Neuronal stem cell (in vitro differentiated cells): Measurements from ENCODE around the gene LHX8.

Experiments
- DNase-seq: peaks from one replicate; pipeline ENCODE4 v3.0.0-alpha.2; 2013; ENCODE audit warnings: low spot score
- H2AFZ ChIP-seq: one replicate; pipeline ENCODE4 v1.6.1; 2013; ENCODE audit warnings: mild to moderate bottlenecking, low read length, inconsistent platforms
- H2AK5ac ChIP-seq: 2 replicates; pipeline ENCODE4 v1.6.1; 2013; ENCODE audit warnings: low read depth, mild to moderate bottlenecking, inconsistent platforms, low read length, moderate library complexity, mixed read lengths
- H2BK120ac ChIP-seq: 2 replicates; pipeline ENCODE4 v1.6.1; 2013; ENCODE audit warnings: low read depth, mild to moderate bottlenecking, inconsistent platforms, low read length, moderate library complexity, mixed read lengths
- H2BK12ac ChIP-seq: one replicate; pipeline ENCODE4 v1.6.1; 2013; ENCODE audit warnings: low read length, inconsistent platforms
- H2BK15ac ChIP-seq: 2 replicates; pipeline ENCODE4 v1.6.1; 2013; ENCODE audit warnings: mild to moderate bottlenecking, low read length, inconsistent platforms, mixed read lengths
- H2BK5ac ChIP-seq: one replicate; pipeline ENCODE4 v1.6.1; 2013; ENCODE audit warnings: inconsistent platforms, mild to moderate bottlenecking, low read length, moderate library complexity
- H3K14ac ChIP-seq: one replicate; pipeline ENCODE4 v1.6.1; 2013; ENCODE audit warnings: low read length, inconsistent platforms
- H3K18ac ChIP-seq: 2 replicates; pipeline ENCODE4 v1.6.1; 2013; ENCODE audit warnings: low read length, inconsistent platforms
- H3K23ac ChIP-seq: 2 replicates; pipeline ENCODE4 v1.6.1; 2013; ENCODE audit warnings: low read depth, mild to moderate bottlenecking, mixed read lengths, low read length, inconsistent platforms; ENCODE audit not compliant: poor library complexity
- H3K27ac ChIP-seq: replicated peaks from 3 replicates; pipeline ENCODE4 v1.5.1; 2013; ENCODE audit warnings: low read length, inconsistent platforms
- H3K27me3 ChIP-seq, 3 experiments: 2 replicates each; pipeline ENCODE4 v1.6.1; 2013; ENCODE audit warnings: low read length in 3 of 3, mild to moderate bottlenecking in 2 of 3, inconsistent platforms in 1 of 3, low read depth in 1 of 3, mixed read lengths in 1 of 3, moderate library complexity in 1 of 3; ENCODE audit not compliant: control insufficient read depth in 3 of 3, insufficient read depth in 3 of 3
- H3K36me3 ChIP-seq, 2 donors: replicated peaks in 1 of 2; 2 replicates each; pipeline ENCODE4 v1.6.1; 2013; ENCODE audit warnings: low read length in 2 of 2; ENCODE audit not compliant: control insufficient read depth in 2 of 2, insufficient read depth in 2 of 2
- H3K4ac ChIP-seq: 2 replicates; pipeline ENCODE4 v1.6.1; 2013; ENCODE audit warnings: inconsistent platforms, mild to moderate bottlenecking, low read length, moderate library complexity
- H3K4me1 ChIP-seq, 2 donors: 1 replicate in 1 of 2; 2 replicates in 1 of 2; pipeline ENCODE4 v1.6.1; 2013; ENCODE audit warnings: low read length in 2 of 2, low read depth in 1 of 2; ENCODE audit not compliant: control insufficient read depth in 2 of 2, insufficient read depth in 1 of 2
- H3K4me2 ChIP-seq: one replicate; pipeline ENCODE4 v1.6.1; 2013; ENCODE audit warnings: mild to moderate bottlenecking, low read length, inconsistent platforms; ENCODE audit not compliant: insufficient read depth, poor library complexity, severe bottlenecking
- H3K4me3 ChIP-seq, 2 donors: 2 replicates each; pipeline ENCODE4 v1.5.1; 2013; ENCODE audit warnings: low read length in 2 of 2, mild to moderate bottlenecking in 2 of 2, inconsistent platforms in 1 of 2, moderate library complexity in 1 of 2
- H3K79me1 ChIP-seq: one replicate; pipeline ENCODE4 v1.6.1; 2013; ENCODE audit warnings: low read depth, mild to moderate bottlenecking, inconsistent platforms, low read length, moderate library complexity
- H3K9ac ChIP-seq: one replicate; pipeline ENCODE4 v1.6.1; 2013; ENCODE audit warnings: mild to moderate bottlenecking, low read depth, low read length, inconsistent platforms; ENCODE audit not compliant: poor library complexity
- H3K9me3 ChIP-seq, 2 donors: replicated peaks in 1 of 2; 2 replicates each; pipeline versions ENCODE3 to v1.6.1; 2013; ENCODE audit warnings: low read length in 2 of 2, mild to moderate bottlenecking in 2 of 2, inconsistent platforms in 1 of 2, low read depth in 1 of 2, mixed read lengths in 1 of 2, moderate library complexity in 1 of 2; ENCODE audit not compliant: control insufficient read depth in 2 of 2, insufficient read depth in 1 of 2
- H4K8ac ChIP-seq: one replicate; pipeline ENCODE4 v1.6.1; 2013; ENCODE audit warnings: low read depth, mild to moderate bottlenecking, inconsistent platforms, low read length, moderate library complexity
- H4K91ac ChIP-seq: one replicate; pipeline ENCODE4 v1.6.1; 2013; ENCODE audit warnings: low read length, low read depth, mild to moderate bottlenecking, inconsistent platforms; ENCODE audit not compliant: poor library complexity
- WGBS, 2 donors: extraction: QIAGEN DNeasy Blood & Tissue Kit; methylation state at CpG; one replicate each; pipeline ENCODE4 v1.1.7; 2013; ENCODE audit warnings: missing lambda C conversion rate in 2 of 2, mixed read lengths in 1 of 2; ENCODE audit not compliant: insufficient read length in 2 of 2, insufficient replicate concordance in 1 of 2; ENCODE audit errors: extremely low coverage in 2 of 2; 5-methylcytosine and 5-hydroxymethylcytosine counted together

The LHX8 gene

GRCh38 chr1:75188892-75189291, 54.7 kb downstream of the LHX8 start:
- H2AFZ ChIP-seq: no peak overlapping the region
- H2BK15ac ChIP-seq: no peak overlapping the region
- H3K36me3 ChIP-seq: no peaks in the 10 kb centered on the region
- no CpG with 5 or more reads among the region's 1 CpG for WGBS, 2 donors
- no peak overlapping the region for H3K27ac ChIP-seq
- DNase-seq: no peak
- no peak overlapping the region for H3K23ac ChIP-seq
- no peak overlapping the region for H4K8ac ChIP-seq
- H3K4me1 ChIP-seq: no peaks in the 10 kb centered on the region
- no peak overlapping the region for H3K14ac ChIP-seq
- H3K4ac ChIP-seq: no peak overlapping the region
- no peak overlapping the region for H3K9ac ChIP-seq
- no peak overlapping the region for H3K18ac ChIP-seq
- H3K4me2 ChIP-seq: no peak overlapping the region
- H2AK5ac ChIP-seq: no peak overlapping the region
- H4K91ac ChIP-seq: no peak overlapping the region
- H3K79me1 ChIP-seq: no peaks in the 10 kb centered on the region
- H2BK120ac ChIP-seq: no peak overlapping the region
- H3K4me3 ChIP-seq: no peak overlapping the region
- no peak overlapping the region for H2BK5ac ChIP-seq
- H3K27me3 ChIP-seq: peaks cover 0 to 15% (median 0%) of the 10 kb centered on the region in 3 experiments
- no peaks in the 10 kb centered on the region for H3K9me3 ChIP-seq
- H2BK12ac ChIP-seq: no peak overlapping the region

GRCh38 chr1:75198163-75198562, 64.0 kb downstream of the LHX8 start:
- no peak overlapping the region for H3K14ac ChIP-seq
- H2BK120ac ChIP-seq: no peak overlapping the region
- no peak overlapping the region for H4K91ac ChIP-seq
- H3K27me3 ChIP-seq: peaks cover 0 to 29% (median 0%) of the 10 kb centered on the region in 3 experiments
- H3K4me2 ChIP-seq: no peak overlapping the region
- no peak overlapping the region for H2BK12ac ChIP-seq
- H4K8ac ChIP-seq: no peak overlapping the region
- no peak overlapping the region for H3K23ac ChIP-seq
- no peaks in the 10 kb centered on the region for H3K9me3 ChIP-seq
- H2BK15ac ChIP-seq: no peak overlapping the region
- no peak overlapping the region for H3K9ac ChIP-seq
- H3K4me1 ChIP-seq: peaks cover 0 to 6% of the 10 kb centered on the region in 2 donors
- H2AK5ac ChIP-seq: no peak overlapping the region
- H3K36me3 ChIP-seq: no peaks in the 10 kb centered on the region
- no peak overlapping the region for H3K18ac ChIP-seq
- H2AFZ ChIP-seq: no peak overlapping the region
- no CpG with 5 or more reads among the region's 1 CpG for WGBS, 2 donors
- no peak overlapping the region for H3K4ac ChIP-seq
- no peak overlapping the region for H3K4me3 ChIP-seq
- H2BK5ac ChIP-seq: no peak overlapping the region
- no peak overlapping the region for H3K27ac ChIP-seq
- no peak for DNase-seq
- H3K79me1 ChIP-seq: no peaks in the 10 kb centered on the region

- H2AFZ ChIP-seq: no peak overlapping the region
- peaks cover 0 to 23% (median 0%) of the 10 kb centered on the region in 3 experiments for H3K27me3 ChIP-seq
- H3K4me1 ChIP-seq: peaks cover 2 to 6% of the 10 kb centered on the region in 2 donors
- no peaks in the 10 kb centered on the region for H3K36me3 ChIP-seq
- H2BK15ac ChIP-seq: no peak overlapping the region
- WGBS, 2 donors: no CpG with 5 or more reads among the region's 1 CpG
- no peak overlapping the region for H2BK120ac ChIP-seq
- H2BK5ac ChIP-seq: no peak overlapping the region
- H2BK12ac ChIP-seq: no peak overlapping the region
- no peak for DNase-seq
- no peak overlapping the region for H3K9ac ChIP-seq
- no peak overlapping the region for H3K4me3 ChIP-seq
- H3K18ac ChIP-seq: no peak overlapping the region
- H3K79me1 ChIP-seq: no peaks in the 10 kb centered on the region
- H2AK5ac ChIP-seq: no peak overlapping the region
- no peaks in the 10 kb centered on the region for H3K9me3 ChIP-seq
- H4K91ac ChIP-seq: no peak overlapping the region
- H3K27ac ChIP-seq: no peak overlapping the region
- H3K4me2 ChIP-seq: no peak overlapping the region
- H3K4ac ChIP-seq: no peak overlapping the region
- no peak overlapping the region for H3K23ac ChIP-seq
- H4K8ac ChIP-seq: no peak overlapping the region
- H3K14ac ChIP-seq: no peak overlapping the region
Measured at GRCh38 chr1:75198761-75199160, 64.6 kb downstream of the LHX8 start.

GRCh38 chr1:75202751-75203150, 68.6 kb downstream of the LHX8 start:
- Histone ChIP-seq H3K9ac (no peak overlapping the region), H3K27me3 (no peaks in the 10 kb centered on the region), H3K4ac (no peak overlapping the region), H3K4me3 (no peak overlapping the region), H3K79me1 (no peaks in the 10 kb centered on the region), H2BK120ac (no peak overlapping the region), H3K14ac (no peak overlapping the region), H3K4me1 (peaks cover 2 to 6% of the 10 kb centered on the region in 2 donors), H3K23ac (no peak overlapping the region), H2BK5ac (no peak overlapping the region), H3K4me2 (no peak overlapping the region), H3K18ac (no peak overlapping the region), H2AFZ (no peak overlapping the region), H4K91ac (no peak overlapping the region), H3K36me3 (no peaks in the 10 kb centered on the region), H2AK5ac (no peak overlapping the region), H3K9me3 (no peaks in the 10 kb centered on the region), H2BK12ac (no peak overlapping the region), H2BK15ac (no peak overlapping the region), H3K27ac (no peak overlapping the region), H4K8ac (no peak overlapping the region)
- no peak for DNase-seq
- WGBS, 2 donors: no CpG with 5 or more reads among the region's 4 CpGs
